Measurements from ENCODE around the gene STX4.

- no peak for TF ChIP-seq CTCF (optimal IDR thresholded peaks at IDR 0.05 in 1 of 3, IDR thresholded peaks at IDR 0.05 in 1 of 3, conservative IDR thresholded peaks at IDR 0.05 in 1 of 3; ENCODE audit: extremely low read depth in 1 of 3, insufficient read depth in 2 of 3, low read length in 3 of 3)
- TF ChIP-seq EZH2 (IDR thresholded peaks at IDR 0.05; ENCODE audit: low read length), result no peak
Observed at GRCh38 chr16:31063843-31064611, 30.7 kb downstream of the STX4 start.
